VCaP (cell line): Measurements from ENCODE around the gene FAM81A.
A peak's percentile ranks its signal among the peaks of the same experiment; 100 is the strongest.

Experiments used
- H3K27ac ChIP-seq: fragments of 450-650 bp; 2 replicates; pipeline ENCODE4 v1.5.1; 2017
- TF ChIP-seq, protein P1 (sequence below): fragments of 450-650 bp; conservative IDR thresholded peaks from 2 replicates; pipeline ENCODE4 v1.5.1; 2017; ENCODE audit warnings: mild to moderate bottlenecking, moderate library complexity

The FAM81A gene

DNA sequence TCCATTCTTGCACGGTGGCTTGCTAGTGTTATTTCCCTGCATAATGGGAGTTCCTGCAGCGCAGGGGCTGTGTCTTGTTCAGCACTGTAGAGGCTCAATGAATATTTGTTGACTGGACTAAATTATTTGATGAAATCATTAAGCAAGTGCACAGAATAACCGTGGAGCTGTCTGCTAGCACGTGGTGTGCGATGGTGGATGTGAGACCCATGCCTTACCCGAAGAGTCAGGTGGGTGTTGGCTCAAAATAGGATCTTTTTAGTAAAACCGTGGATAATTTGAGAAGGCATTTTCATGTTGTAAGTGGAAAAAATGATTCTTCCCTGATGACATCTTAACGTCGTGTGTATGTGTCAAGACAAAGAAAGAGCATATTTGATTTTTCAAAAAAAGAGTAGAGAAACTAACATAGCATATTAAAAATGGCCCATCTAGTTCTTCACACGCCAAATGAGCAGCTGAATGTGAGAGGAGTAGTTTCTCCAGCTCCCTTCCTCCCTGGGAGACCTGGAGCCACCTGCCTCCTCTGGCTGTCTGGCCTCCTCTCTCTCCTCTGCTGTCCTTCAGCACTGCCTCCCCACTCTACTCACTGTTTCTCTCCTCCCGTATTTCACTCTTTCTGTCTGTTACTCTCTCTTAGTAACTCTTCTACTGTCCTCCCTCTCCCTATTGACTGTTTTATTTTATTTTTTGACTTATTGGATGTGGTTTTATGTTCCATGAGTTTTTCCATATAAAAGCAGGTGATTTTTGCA is 6.3 kb downstream of the FAM81A start:
- H3K27ac ChIP-seq: no peak overlapping the region
- TF ChIP-seq, protein P1, sequence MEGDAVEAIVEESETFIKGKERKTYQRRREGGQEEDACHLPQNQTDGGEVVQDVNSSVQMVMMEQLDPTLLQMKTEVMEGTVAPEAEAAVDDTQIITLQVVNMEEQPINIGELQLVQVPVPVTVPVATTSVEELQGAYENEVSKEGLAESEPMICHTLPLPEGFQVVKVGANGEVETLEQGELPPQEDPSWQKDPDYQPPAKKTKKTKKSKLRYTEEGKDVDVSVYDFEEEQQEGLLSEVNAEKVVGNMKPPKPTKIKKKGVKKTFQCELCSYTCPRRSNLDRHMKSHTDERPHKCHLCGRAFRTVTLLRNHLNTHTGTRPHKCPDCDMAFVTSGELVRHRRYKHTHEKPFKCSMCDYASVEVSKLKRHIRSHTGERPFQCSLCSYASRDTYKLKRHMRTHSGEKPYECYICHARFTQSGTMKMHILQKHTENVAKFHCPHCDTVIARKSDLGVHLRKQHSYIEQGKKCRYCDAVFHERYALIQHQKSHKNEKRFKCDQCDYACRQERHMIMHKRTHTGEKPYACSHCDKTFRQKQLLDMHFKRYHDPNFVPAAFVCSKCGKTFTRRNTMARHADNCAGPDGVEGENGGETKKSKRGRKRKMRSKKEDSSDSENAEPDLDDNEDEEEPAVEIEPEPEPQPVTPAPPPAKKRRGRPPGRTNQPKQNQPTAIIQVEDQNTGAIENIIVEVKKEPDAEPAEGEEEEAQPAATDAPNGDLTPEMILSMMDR: no peak

DNA sequence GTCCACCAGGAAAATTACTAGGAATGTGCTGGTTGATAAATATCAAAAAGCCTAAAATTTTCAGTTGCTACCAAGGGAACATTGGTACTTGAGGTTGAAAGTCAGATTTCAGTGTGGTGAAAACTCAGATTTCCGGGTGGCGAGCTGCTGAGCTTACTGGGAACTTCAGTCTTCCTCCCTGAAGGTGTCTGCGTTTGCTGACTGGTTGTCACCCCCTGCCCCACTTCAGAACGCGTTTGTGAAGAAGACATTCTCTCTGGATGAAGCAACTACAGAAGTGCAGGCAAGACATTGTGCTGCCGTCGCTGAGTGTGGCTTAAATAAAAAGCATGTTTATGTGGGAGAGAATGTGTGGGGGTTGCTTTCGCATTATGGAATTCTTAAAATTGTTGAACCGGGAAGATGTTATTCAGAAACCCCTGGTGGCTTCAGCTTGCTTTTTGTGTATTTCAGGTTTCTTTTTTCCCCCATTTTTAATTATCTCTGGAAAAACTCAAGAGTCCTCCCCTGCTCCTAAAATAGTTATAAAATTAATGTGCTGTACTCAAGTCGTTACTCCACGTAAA is 7.1 kb downstream of the FAM81A start:
- TF ChIP-seq, protein P1: no peak
- no peak overlapping the region for H3K27ac ChIP-seq

DNA sequence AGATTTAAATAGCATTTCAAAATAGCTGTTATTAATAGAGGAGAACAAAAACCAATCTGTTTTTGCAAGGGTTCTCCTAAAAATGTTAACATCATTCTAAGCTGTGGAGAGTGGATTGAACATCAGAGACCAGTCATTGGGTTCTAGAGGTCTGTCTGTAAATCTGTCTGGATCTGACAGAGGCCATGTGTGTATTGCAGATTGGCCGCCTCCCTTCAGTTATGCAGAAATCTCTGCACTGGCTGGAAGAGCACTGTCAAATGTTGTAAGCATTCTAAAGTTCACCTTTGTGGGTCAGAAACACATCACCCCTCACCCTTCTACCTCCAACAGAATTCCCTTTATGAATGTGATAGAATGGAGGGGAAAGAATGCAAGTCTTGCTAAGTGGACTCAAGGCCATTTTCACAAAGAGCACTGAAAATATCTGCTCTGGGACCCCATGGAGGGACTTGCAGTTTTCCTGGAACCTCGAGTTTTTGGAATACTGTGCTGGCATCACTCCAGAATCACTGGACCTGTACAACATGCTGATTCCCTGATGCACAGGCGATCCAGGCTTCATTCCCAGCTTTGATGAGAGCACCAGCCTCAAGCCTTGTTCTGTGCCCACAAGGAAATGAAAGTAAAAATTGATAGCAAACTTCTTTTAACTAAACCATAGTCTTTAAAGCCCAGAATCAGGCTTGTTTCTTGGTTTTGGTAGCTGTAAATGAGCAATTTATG is 8.4 kb downstream of the FAM81A start:
- TF ChIP-seq, protein P1: no peak
- H3K27ac ChIP-seq: no peak overlapping the region

DNA sequence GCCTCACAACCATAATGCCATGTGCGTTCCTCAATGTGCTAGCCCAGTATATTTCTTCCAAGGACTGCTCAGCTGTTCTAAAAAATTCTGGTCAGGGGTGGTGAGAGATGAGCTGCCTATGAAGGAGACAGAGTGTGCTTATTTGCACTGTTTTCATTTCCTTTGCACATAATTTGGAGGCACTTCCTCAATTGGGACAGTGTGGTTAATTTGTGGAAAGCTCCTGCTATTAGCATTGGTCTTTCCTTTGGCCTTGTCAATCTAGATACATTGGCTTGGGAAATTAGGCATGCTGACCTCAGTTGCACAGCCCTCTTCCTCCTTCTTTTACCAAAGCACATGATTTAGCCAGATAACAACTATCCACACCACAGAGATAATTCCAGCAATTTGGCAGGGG is 9.4 kb downstream of the FAM81A start:
- H3K27ac ChIP-seq: no peak overlapping the region
- TF ChIP-seq, protein P1: no peak

DNA sequence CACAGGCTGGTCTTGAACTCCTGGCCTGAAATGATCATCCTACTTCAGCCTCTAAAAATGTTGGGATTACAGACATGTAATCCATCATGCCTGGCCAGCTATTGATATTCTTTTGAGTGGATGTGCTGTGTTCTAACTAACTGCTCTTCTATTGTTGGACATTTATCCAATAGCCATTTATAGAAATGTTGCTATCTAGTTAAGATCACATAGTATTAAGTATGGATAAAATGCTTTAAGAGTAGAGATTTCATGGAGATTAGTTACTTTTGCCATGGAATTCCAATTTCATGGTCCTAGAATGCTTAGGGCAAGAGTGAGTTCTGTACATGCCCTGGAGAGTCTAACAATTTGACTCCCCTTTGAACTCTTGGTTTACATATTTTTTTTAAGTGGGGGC is 10.9 kb downstream of the FAM81A start:
- TF ChIP-seq, protein P1: no peak

DNA sequence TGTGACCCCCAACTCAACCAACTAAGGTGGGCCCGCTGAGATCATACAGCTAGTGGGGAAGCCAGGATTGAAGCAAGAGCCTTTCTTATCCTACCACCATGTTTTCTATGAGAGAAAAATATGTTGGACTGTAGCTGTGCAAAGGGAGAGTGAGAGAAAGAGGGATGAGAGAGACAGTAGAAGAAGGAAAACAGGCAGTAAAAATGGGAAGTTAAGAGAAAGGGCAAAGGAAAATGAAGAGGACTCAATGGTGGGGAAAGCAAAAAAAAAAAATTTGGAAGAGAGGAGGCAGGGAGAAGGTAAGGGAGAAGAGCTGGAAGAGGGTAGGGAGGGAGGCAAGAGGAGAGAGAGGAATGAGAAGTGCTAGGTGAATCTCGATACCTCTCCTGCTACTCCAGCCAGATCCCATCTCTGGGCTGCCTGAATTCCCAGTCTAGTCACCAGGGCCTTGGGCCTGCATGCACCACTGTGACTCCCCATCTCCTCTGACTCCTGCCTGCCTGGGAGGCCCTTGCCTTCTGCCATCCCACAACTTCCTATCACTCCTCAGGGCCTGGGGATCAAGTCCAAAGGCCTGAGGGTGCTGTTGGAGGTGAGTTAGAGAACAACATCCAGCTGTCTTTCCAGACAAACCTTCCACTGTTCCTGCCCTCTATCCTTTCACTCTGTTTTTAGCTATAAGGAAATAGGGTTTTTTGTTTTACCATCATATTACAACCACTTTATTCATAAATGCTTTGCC is 15.7 kb downstream of the FAM81A start:
- TF ChIP-seq, protein P1: no peak
- H3K27ac ChIP-seq: no peak overlapping the region

More for the DNA sequence above, 10.9 kb downstream of the FAM81A start:
- no peak overlapping the region for H3K27ac ChIP-seq

DNA sequence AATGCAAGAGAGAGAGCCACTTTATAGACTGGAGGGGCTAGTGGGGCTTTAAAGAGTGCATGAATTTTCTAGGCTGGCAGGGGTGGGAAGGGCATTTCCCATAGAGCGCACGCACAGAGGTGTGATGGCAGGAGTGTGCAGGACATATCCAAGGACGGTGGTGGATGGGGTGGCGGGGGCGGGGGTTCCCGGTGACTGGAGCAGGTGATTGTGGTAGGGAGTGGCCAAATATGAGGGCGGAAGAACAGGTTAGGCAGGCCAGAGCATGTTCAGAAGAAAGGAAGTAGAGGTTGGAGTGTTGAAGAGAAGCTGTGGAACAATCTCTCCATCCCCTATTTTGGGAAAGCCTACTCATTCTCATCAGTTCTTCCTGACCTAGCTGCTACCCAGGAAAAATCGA is 18.1 kb downstream of the FAM81A start:
- TF ChIP-seq, protein P1: no peak
- peak overlapping the region; percentile 56 for H3K27ac ChIP-seq
